Thoracic aorta (tissue), 2 donors: ENCODE results near the gene MYMX. TPM values are rescaled to one million over a fixed set of nuclear protein-coding genes. Genes with fewer than 3 reads are reported as not detected.
A peak's percentile ranks its signal among the peaks of the same experiment; 100 is the strongest.

Experiments
- ATAC-seq: fragments of 150-250 bp; one replicate; pipeline ENCODE4 v1.8.0; 2017; ENCODE audit warnings: low read depth; ENCODE audit not compliant: insufficient number of reproducible peaks, low FRiP score
- DNase-seq: peaks from one replicate; pipeline ENCODE4 v3.0.0-alpha.2; 2020; ENCODE audit warnings: low spot score
- H3K27ac ChIP-seq, 2 donors: fragments of 200-600 bp; sonication (generic); 1 replicate in 1 of 2; 2 replicates in 1 of 2; pipeline ENCODE4 v1.5.1; 2016; ENCODE audit warnings: mild to moderate bottlenecking in 2 of 2, moderate library complexity in 2 of 2
- H3K27me3 ChIP-seq: fragments of 200-600 bp; sonication (generic); replicated peaks from 2 replicates; pipeline ENCODE4 v1.6.0; 2016; ENCODE audit warnings: mild to moderate bottlenecking; ENCODE audit not compliant: insufficient read depth
- H3K36me3 ChIP-seq: fragments of 200-600 bp; sonication (generic); one replicate; pipeline ENCODE4 v1.5.1; 2016
- H3K4me1 ChIP-seq, 2 donors: fragments of 200-600 bp; sonication (generic); 1 replicate in 1 of 2; 2 replicates in 1 of 2; pipeline versions ENCODE4 v1.5.1 to v1.6.0; 2016; ENCODE audit warnings: low read depth in 2 of 2, mild to moderate bottlenecking in 1 of 2; ENCODE audit not compliant: control insufficient read depth in 1 of 2
- H3K4me3 ChIP-seq: fragments of 200-600 bp; sonication (generic); 2 replicates; pipeline ENCODE4 v1.5.1; 2016; ENCODE audit warnings: mild to moderate bottlenecking
- H3K9me3 ChIP-seq: fragments of 200-600 bp; sonication (generic); 2 replicates; pipeline ENCODE4 v1.5.1; 2016
- CTCF ChIP-seq: fragments of 200-600 bp; sonication (generic); IDR thresholded peaks from one replicate; pipeline ENCODE4 v1.5.1; 2019; ENCODE audit warnings: antibody characterized with exemption
- total RNA-seq, 2 donors: library from RNA; depleted of rRNA; stranded (reverse); fragments of >200 nt; gene quantifications; one replicate each; pipeline versions ENCODE4 v1.1.0 to v1.2.3, GENCODE V29; 2016

MYMX gene
- total RNA-seq, 2 donors from 2014 or later, result not detected

GRCh38 chr6:44247338-44248302 is 30.9 kb downstream of the MYMX start:
- peak; percentile 50 for ATAC-seq
- H3K27me3 ChIP-seq, result no peaks in the 10 kb centered on the region
- H3K4me1 ChIP-seq, result peaks cover 3 to 33% of the 10 kb centered on the region in 2 donors

GRCh38 chr6:44248579-44248978 is 31.9 kb downstream of the MYMX start:
- no peaks in the 10 kb centered on the region for H3K9me3 ChIP-seq
- ATAC-seq (no peak), DNase-seq (no peak)
- H3K27ac ChIP-seq, result peak overlapping the region in 1 of 2 donors; percentile 92
- TF ChIP-seq CTCF, result no peak
- H3K4me3 ChIP-seq, result peak overlapping the region; percentile 95
- H3K36me3 ChIP-seq, result peaks cover 43% of the 10 kb centered on the region
- H3K4me1 ChIP-seq, result peaks cover 3 to 33% of the 10 kb centered on the region in 2 donors
- no peaks in the 10 kb centered on the region for H3K27me3 ChIP-seq

More at GRCh38 chr6:44247338-44248302, 30.9 kb downstream of the MYMX start:
- peak overlapping the region; percentile 92 to 95 for H3K27ac ChIP-seq
- no peak for TF ChIP-seq CTCF
- peak overlapping the region; percentile 95 for H3K4me3 ChIP-seq
- DNase-seq, result no peak
- H3K9me3 ChIP-seq, result no peaks in the 10 kb centered on the region
- peaks cover 35% of the 10 kb centered on the region for H3K36me3 ChIP-seq

GRCh38 chr6:44249082-44249748 is 32.5 kb downstream of the MYMX start:
- Histone ChIP-seq H3K4me1 (peaks cover 3 to 33% of the 10 kb centered on the region in 2 donors), H3K9me3 (no peaks in the 10 kb centered on the region), H3K4me3 (peak overlapping the region; percentile 95), H3K27ac (no peak overlapping the region), H3K36me3 (peaks cover 45% of the 10 kb centered on the region), H3K27me3 (no peaks in the 10 kb centered on the region)
- DNase-seq (no peak), ATAC-seq (no peak)
- TF ChIP-seq CTCF, result no peak

GRCh38 chr6:44250067-44250717 is 33.5 kb downstream of the MYMX start:
- H3K36me3 ChIP-seq, result peaks cover 54% of the 10 kb centered on the region
- H3K4me1 ChIP-seq, result peaks cover 3 to 30% of the 10 kb centered on the region in 2 donors
- H3K27me3 ChIP-seq, result no peaks in the 10 kb centered on the region
- DNase-seq (no peak), ATAC-seq (no peak)
- H3K27ac ChIP-seq, result no peak overlapping the region
- H3K4me3 ChIP-seq, result no peak overlapping the region
- TF ChIP-seq CTCF, result no peak
- no peaks in the 10 kb centered on the region for H3K9me3 ChIP-seq
